Chondrocyte (in vitro differentiated cells): Measurements from ENCODE around the gene TMEM238. TPM values are rescaled to one million over a fixed set of nuclear protein-coding genes. Genes with fewer than 3 reads are reported as not detected.

Experiments used
- DNase-seq: peaks from one replicate; pipeline ENCODE4 v3.0.0; 2021; ENCODE audit warnings: mixed read lengths, low spot score
- H3K27ac Mint-ChIP-seq: one replicate; pipeline ENCODE4 v1.8.0; 2021; ENCODE audit warnings: mild to moderate bottlenecking, moderate library complexity, mixed read lengths; ENCODE audit not compliant: unreplicated experiment
- H3K27me3 Mint-ChIP-seq: 2 replicates; pipeline ENCODE4 v1.8.0; 2021; ENCODE audit warnings: low read depth, mixed read lengths
- H3K36me3 Mint-ChIP-seq: 2 replicates; pipeline ENCODE4 v1.8.0; 2021; ENCODE audit warnings: low read depth, mixed read lengths
- H3K4me1 Mint-ChIP-seq: 2 replicates; pipeline ENCODE4 v1.8.0; 2021; ENCODE audit warnings: low read depth, mild to moderate bottlenecking, mixed read lengths
- H3K4me3 Mint-ChIP-seq: one replicate; pipeline ENCODE4 v1.8.0; 2021; ENCODE audit warnings: mild to moderate bottlenecking, moderate library complexity, mixed read lengths; ENCODE audit not compliant: unreplicated experiment
- H3K9me3 Mint-ChIP-seq: 2 replicates; pipeline ENCODE4 v1.8.0; 2021; ENCODE audit warnings: low read depth, mixed read lengths
- CTCF ChIP-seq: fragments of 200-600 bp; sonication (generic); IDR thresholded peaks from 2 replicates; pipeline ENCODE4 v1.5.0; 2021; ENCODE audit warnings: antibody characterized with exemption, mild to moderate bottlenecking, moderate library complexity
- total RNA-seq: library from RNA; stranded (reverse); gene quantifications from 3 replicates; pipeline ENCODE4 v1.2.1, GENCODE V29; 2021

TMEM238 gene
- total RNA-seq, 1 donor from 2014 or later = 1.0 TPM

DNA sequence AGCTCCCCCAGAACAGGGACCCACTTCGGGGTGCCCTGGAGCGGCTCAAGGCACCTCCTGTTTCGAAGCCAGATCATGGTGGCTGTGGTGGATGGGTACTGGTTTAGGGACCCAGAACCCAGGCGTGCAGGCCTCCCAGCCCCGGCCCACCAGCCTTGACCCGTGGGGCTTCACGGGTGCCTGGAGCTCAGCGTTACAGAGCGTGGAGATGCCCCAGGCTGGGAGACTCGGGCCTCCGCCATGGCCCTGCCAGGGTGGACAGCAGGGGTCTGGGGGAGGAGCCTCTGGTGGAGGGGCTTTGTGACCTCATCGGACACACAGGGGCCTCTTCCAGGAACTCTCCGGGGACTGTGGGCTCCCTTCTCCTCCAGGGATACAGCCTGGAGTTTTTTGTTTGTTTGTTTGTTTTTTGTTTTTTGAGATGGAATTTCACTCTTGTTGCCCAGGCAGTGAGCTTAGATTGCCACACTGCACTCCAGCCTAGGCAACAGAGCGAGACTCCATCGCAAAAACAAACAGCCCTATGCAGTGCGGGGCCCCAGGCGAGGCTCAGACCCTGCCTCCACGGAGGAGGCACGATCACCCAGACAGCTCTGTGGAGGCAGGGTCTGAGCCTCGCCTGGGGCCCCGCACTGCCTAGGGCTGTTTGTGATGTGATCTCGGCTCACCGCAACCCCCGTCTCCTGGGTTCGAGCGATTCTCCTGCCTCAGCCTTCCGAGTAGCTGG lies 20.9 kb downstream of the TMEM238 start, which contains the start of gene GARIN5B:
GARIN5B (minus strand) TSS at position 271 of the 727 bp plus-strand sequence; CDS start at position 77, 194 bp downstream.
- H3K4me1 Mint-ChIP-seq = peaks cover 12% of the 10 kb centered on the region
- H3K27ac Mint-ChIP-seq = no peak within 1 kb of the TSS
- H3K27me3 Mint-ChIP-seq = no peaks in the 10 kb centered on the region
- no peaks in the 10 kb centered on the region for H3K9me3 Mint-ChIP-seq
- DNase-seq = no peak
- no peaks in the 10 kb centered on the region for H3K36me3 Mint-ChIP-seq
- no peak for TF ChIP-seq CTCF
- H3K4me3 Mint-ChIP-seq = no peak within 1 kb of the TSS

GRCh38 chr19:55362174-55362989 lies 21.7 kb downstream of the TMEM238 start:
- H3K27me3 Mint-ChIP-seq = peaks cover 1% of the 10 kb centered on the region
- peaks cover 12% of the 10 kb centered on the region for H3K4me1 Mint-ChIP-seq
- DNase-seq = peak; percentile 93
- no peaks in the 10 kb centered on the region for H3K9me3 Mint-ChIP-seq
- H3K4me3 Mint-ChIP-seq = no peak overlapping the region
- no peak for TF ChIP-seq CTCF
- no peaks in the 10 kb centered on the region for H3K36me3 Mint-ChIP-seq
- no peak overlapping the region for H3K27ac Mint-ChIP-seq

GRCh38 chr19:55360902-55361301 lies 23.2 kb downstream of the TMEM238 start:
- Mint-ChIP-seq H3K4me1 (peaks cover 12% of the 10 kb centered on the region), H3K27ac (no peak overlapping the region), H3K9me3 (no peaks in the 10 kb centered on the region), H3K36me3 (no peaks in the 10 kb centered on the region), H3K4me3 (no peak overlapping the region), H3K27me3 (peaks cover 6% of the 10 kb centered on the region)
- DNase-seq = no peak
- TF ChIP-seq CTCF = no peak

- H3K27me3 Mint-ChIP-seq = peaks cover 10% of the 10 kb centered on the region
- no peak for TF ChIP-seq CTCF
Observed at GRCh38 chr19:55358943-55359908, 24.9 kb downstream of the TMEM238 start.

More at GRCh38 chr19:55358943-55359908, 24.9 kb downstream of the TMEM238 start:
- Mint-ChIP-seq H3K27ac (no peak overlapping the region), H3K9me3 (no peaks in the 10 kb centered on the region), H3K4me3 (no peak overlapping the region), H3K4me1 (peaks cover 7% of the 10 kb centered on the region), H3K36me3 (no peaks in the 10 kb centered on the region)
- no peak for DNase-seq
